HEK293 (cell line): Measurements from ENCODE around the gene STMP1.
A peak's percentile ranks its signal among the peaks of the same experiment; 100 is the strongest.

Experiments
- GLIS2 ChIP-seq: fragments of 450-650 bp; formaldehyde crosslinking; IDR thresholded peaks from 2 replicates; pipeline ENCODE4 v1.5.1; 2016; ENCODE audit warnings: missing biosample characterization, missing genetic modification characterization
- MZF1 ChIP-seq: fragments of 450-650 bp; formaldehyde crosslinking; IDR thresholded peaks from 2 replicates; pipeline ENCODE4 v1.5.1; 2017; ENCODE audit warnings: missing biosample characterization, missing genetic modification characterization, borderline replicate concordance
- OVOL3 ChIP-seq: fragments of 450-650 bp; formaldehyde crosslinking; IDR thresholded peaks from 2 replicates; pipeline ENCODE4 v1.5.1; 2016; ENCODE audit warnings: missing biosample characterization, missing genetic modification characterization
- RBAK ChIP-seq: fragments of 450-650 bp; formaldehyde crosslinking; IDR thresholded peaks from 2 replicates; pipeline ENCODE4 v1.5.1; 2016; ENCODE audit warnings: missing biosample characterization, missing genetic modification characterization
- ZFHX2 ChIP-seq: fragments of 450-650 bp; formaldehyde crosslinking; conservative IDR thresholded peaks from 2 replicates; pipeline ENCODE4 v1.5.1; 2016; ENCODE audit warnings: missing biosample characterization, missing genetic modification characterization
- ZNF138 ChIP-seq: fragments of 450-650 bp; formaldehyde crosslinking; IDR thresholded peaks from 2 replicates; pipeline ENCODE4 v1.5.1; 2016; ENCODE audit warnings: missing biosample characterization, missing genetic modification characterization, borderline replicate concordance
- ZNF146 ChIP-seq: fragments of 450-650 bp; formaldehyde crosslinking; IDR thresholded peaks from 2 replicates; pipeline ENCODE4 v1.5.1; 2016; ENCODE audit warnings: missing biosample characterization, missing genetic modification characterization
- ZNF16 ChIP-seq: fragments of 450-650 bp; formaldehyde crosslinking; IDR thresholded peaks from 2 replicates; pipeline ENCODE4 v1.5.1; 2016; ENCODE audit warnings: low read depth, missing biosample characterization, missing genetic modification characterization
- ZNF266 ChIP-seq: fragments of 450-650 bp; formaldehyde crosslinking; IDR thresholded peaks from 2 replicates; pipeline ENCODE4 v1.5.1; 2016; ENCODE audit warnings: missing biosample characterization, missing genetic modification characterization, low read depth
- ZNF302 ChIP-seq: fragments of 450-650 bp; formaldehyde crosslinking; IDR thresholded peaks from 2 replicates; pipeline ENCODE4 v1.5.1; 2016; ENCODE audit warnings: missing biosample characterization, missing genetic modification characterization, low read depth
- ZNF416 ChIP-seq: fragments of 450-650 bp; formaldehyde crosslinking; IDR thresholded peaks from 2 replicates; pipeline ENCODE4 v1.5.1; 2016; ENCODE audit warnings: missing biosample characterization, missing genetic modification characterization
- ZNF555 ChIP-seq: fragments of 450-650 bp; formaldehyde crosslinking; conservative IDR thresholded peaks from 2 replicates; pipeline ENCODE4 v1.5.1; 2017; ENCODE audit warnings: missing biosample characterization, mild to moderate bottlenecking, missing genetic modification characterization, inconsistent platforms
- ZNF561 ChIP-seq: fragments of 450-650 bp; IDR thresholded peaks from 2 replicates; pipeline ENCODE4 v1.5.1; 2018; ENCODE audit warnings: missing biosample characterization, missing genetic modification characterization, borderline replicate concordance
- ZNF600 ChIP-seq: fragments of 450-650 bp; formaldehyde crosslinking; IDR thresholded peaks from 2 replicates; pipeline ENCODE4 v1.5.1; 2016; ENCODE audit warnings: missing biosample characterization, missing genetic modification characterization
- ZNF621 ChIP-seq: fragments of 450-650 bp; formaldehyde crosslinking; IDR thresholded peaks from 2 replicates; pipeline ENCODE4 v1.5.1; 2017; ENCODE audit warnings: missing biosample characterization, missing genetic modification characterization
- ZNF624 ChIP-seq: fragments of 450-650 bp; formaldehyde crosslinking; IDR thresholded peaks from 2 replicates; pipeline ENCODE4 v1.5.1; 2017; ENCODE audit warnings: missing biosample characterization, missing genetic modification characterization
- ZNF776 ChIP-seq: fragments of 450-650 bp; formaldehyde crosslinking; IDR thresholded peaks from 2 replicates; pipeline ENCODE4 v1.5.0; 2017; ENCODE audit warnings: missing biosample characterization, missing genetic modification characterization, borderline replicate concordance
- ZNF791 ChIP-seq: fragments of 450-650 bp; formaldehyde crosslinking; IDR thresholded peaks from 2 replicates; pipeline ENCODE4 v1.5.1; 2016; ENCODE audit warnings: missing biosample characterization, missing genetic modification characterization
- TF ChIP-seq, protein P1 (sequence below): fragments of 450-650 bp; formaldehyde crosslinking; conservative IDR thresholded peaks from 2 replicates; pipeline ENCODE4 v1.5.1; 2016; ENCODE audit warnings: low read depth, missing biosample characterization, missing genetic modification characterization
- TF ChIP-seq, protein P2 (sequence below): fragments of 450-650 bp; formaldehyde crosslinking; IDR thresholded peaks from 2 replicates; pipeline ENCODE4 v1.5.1; 2016; ENCODE audit warnings: missing biosample characterization, missing genetic modification characterization
- TF ChIP-seq, protein P3 (sequence below): fragments of 450-650 bp; formaldehyde crosslinking; IDR thresholded peaks from 2 replicates; pipeline ENCODE4 v1.5.1; 2016; ENCODE audit warnings: missing biosample characterization, missing genetic modification characterization
- TF ChIP-seq, protein P4 (sequence below): fragments of 450-650 bp; formaldehyde crosslinking; IDR thresholded peaks from 2 replicates; pipeline ENCODE4 v1.5.1; 2016; ENCODE audit warnings: missing biosample characterization, missing genetic modification characterization
- TF ChIP-seq, protein P5 (sequence below): sonication (generic); formaldehyde crosslinking; IDR thresholded peaks from 2 replicates; pipeline ENCODE4 v1.8.1; 2022; ENCODE audit warnings: mild to moderate bottlenecking, moderate library complexity, missing genetic modification reagents
- TF ChIP-seq, protein P6 (sequence below): fragments of 450-650 bp; formaldehyde crosslinking; IDR thresholded peaks from 2 replicates; pipeline ENCODE4 v1.5.1; 2016; ENCODE audit warnings: missing biosample characterization, missing genetic modification characterization

STMP1 gene

DNA sequence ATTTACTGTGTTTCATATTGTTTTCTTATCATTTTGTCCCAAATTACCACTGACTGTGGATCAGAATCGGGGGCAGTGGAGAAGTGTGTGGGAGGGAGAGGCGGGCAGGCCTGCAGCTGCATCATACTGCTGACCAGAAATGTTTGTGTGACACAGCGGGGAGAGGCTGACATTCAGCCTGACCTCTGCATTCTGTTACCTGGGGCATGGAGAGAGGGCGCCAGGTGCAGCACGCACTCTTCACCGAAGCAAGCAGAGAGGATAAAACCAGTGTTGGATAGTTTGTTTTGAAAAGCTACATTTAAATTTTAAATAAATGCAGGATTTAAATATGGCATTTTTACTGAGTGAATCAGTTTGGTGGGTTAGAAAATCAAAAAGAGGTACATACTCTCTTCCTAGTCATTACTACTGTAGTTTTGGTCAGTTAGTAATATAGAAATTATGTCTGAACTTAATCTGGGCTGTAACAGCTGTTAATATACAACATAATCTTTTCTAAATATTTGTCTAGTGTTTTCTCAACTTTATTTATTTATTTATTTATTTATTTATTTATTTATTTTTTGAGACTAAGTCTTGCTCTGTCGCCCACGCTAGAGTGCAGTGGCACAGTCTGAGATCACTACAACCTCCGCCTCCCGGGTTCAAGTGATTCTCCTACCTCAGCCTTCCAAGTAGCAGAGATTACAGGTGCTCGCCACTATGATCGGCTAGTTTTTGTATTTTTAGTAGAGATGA, 8.8 kb upstream of the STMP1 start (continued):
- TF ChIP-seq, protein P1, sequence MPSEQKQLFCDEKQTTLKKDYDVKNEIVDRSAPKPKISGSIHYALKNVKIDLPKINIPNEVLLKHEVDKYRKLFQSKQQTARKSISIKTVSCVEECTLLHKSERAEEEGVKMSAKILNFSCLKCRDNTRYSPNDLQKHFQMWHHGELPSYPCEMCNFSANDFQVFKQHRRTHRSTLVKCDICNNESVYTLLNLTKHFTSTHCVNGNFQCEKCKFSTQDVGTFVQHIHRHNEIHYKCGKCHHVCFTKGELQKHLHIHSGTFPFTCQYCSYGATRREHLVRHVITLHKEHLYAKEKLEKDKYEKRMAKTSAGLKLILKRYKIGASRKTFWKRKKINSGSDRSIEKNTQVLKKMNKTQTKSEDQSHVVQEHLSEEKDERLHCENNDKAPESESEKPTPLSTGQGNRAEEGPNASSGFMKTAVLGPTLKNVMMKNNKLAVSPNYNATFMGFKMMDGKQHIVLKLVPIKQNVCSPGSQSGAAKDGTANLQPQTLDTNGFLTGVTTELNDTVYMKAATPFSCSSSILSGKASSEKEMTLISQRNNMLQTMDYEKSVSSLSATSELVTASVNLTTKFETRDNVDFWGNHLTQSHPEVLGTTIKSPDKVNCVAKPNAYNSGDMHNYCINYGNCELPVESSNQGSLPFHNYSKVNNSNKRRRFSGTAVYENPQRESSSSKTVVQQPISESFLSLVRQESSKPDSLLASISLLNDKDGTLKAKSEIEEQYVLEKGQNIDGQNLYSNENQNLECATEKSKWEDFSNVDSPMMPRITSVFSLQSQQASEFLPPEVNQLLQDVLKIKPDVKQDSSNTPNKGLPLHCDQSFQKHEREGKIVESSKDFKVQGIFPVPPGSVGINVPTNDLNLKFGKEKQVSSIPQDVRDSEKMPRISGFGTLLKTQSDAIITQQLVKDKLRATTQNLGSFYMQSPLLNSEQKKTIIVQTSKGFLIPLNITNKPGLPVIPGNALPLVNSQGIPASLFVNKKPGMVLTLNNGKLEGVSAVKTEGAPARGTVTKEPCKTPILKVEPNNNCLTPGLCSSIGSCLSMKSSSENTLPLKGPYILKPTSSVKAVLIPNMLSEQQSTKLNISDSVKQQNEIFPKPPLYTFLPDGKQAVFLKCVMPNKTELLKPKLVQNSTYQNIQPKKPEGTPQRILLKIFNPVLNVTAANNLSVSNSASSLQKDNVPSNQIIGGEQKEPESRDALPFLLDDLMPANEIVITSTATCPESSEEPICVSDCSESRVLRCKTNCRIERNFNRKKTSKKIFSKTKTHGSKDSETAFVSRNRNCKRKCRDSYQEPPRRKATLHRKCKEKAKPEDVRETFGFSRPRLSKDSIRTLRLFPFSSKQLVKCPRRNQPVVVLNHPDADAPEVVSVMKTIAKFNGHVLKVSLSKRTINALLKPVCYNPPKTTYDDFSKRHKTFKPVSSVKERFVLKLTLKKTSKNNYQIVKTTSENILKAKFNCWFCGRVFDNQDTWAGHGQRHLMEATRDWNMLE (tag by site-specific recombination) = peak; percentile 94
- TF ChIP-seq ZNF624 (tag by site-specific recombination) (no peak), ZNF416 (tag by site-specific recombination) (no peak), ZNF561 (tag by site-specific recombination) (no peak), ZFHX2 (tag by site-specific recombination) (peak; percentile 39; the same call in 1 of the 2 replicates), GLIS2 (no peak), ZNF776 (tag by site-specific recombination) (no peak), RBAK (tag by site-specific recombination) (peak; percentile 79; the same call in 1 of the 2 replicates), ZNF266 (peak; percentile 86; the same call in 1 of the 2 replicates), MZF1 (tag by site-specific recombination) (no peak; the same call in 1 of the 2 replicates), ZNF600 (no peak), ZNF146 (tag by site-specific recombination) (no peak), ZNF621 (tag by site-specific recombination) (no peak), ZNF555 (peak; percentile 95), ZNF791 (tag by site-specific recombination) (0 out of 2 replicates have a peak, but pooled peaks have one; percentile 37), ZNF138 (peak; percentile 90; the same call in 1 of the 2 replicates), ZNF16 (tag by site-specific recombination) (no peak), ZNF302 (tag by site-specific recombination) (no peak), OVOL3 (0 out of 2 replicates have a peak, but pooled peaks have one; percentile 32)
- TF ChIP-seq, protein P2, sequence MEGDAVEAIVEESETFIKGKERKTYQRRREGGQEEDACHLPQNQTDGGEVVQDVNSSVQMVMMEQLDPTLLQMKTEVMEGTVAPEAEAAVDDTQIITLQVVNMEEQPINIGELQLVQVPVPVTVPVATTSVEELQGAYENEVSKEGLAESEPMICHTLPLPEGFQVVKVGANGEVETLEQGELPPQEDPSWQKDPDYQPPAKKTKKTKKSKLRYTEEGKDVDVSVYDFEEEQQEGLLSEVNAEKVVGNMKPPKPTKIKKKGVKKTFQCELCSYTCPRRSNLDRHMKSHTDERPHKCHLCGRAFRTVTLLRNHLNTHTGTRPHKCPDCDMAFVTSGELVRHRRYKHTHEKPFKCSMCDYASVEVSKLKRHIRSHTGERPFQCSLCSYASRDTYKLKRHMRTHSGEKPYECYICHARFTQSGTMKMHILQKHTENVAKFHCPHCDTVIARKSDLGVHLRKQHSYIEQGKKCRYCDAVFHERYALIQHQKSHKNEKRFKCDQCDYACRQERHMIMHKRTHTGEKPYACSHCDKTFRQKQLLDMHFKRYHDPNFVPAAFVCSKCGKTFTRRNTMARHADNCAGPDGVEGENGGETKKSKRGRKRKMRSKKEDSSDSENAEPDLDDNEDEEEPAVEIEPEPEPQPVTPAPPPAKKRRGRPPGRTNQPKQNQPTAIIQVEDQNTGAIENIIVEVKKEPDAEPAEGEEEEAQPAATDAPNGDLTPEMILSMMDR = no peak
- TF ChIP-seq, protein P3, sequence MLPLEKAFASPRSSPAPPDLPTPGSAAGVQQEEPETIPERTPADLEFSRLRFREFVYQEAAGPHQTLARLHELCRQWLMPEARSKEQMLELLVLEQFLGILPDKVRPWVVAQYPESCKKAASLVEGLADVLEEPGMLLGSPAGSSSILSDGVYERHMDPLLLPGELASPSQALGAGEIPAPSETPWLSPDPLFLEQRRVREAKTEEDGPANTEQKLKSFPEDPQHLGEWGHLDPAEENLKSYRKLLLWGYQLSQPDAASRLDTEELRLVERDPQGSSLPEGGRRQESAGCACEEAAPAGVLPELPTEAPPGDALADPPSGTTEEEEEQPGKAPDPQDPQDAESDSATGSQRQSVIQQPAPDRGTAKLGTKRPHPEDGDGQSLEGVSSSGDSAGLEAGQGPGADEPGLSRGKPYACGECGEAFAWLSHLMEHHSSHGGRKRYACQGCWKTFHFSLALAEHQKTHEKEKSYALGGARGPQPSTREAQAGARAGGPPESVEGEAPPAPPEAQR (tag by site-specific recombination) = no peak
- TF ChIP-seq, protein P4, sequence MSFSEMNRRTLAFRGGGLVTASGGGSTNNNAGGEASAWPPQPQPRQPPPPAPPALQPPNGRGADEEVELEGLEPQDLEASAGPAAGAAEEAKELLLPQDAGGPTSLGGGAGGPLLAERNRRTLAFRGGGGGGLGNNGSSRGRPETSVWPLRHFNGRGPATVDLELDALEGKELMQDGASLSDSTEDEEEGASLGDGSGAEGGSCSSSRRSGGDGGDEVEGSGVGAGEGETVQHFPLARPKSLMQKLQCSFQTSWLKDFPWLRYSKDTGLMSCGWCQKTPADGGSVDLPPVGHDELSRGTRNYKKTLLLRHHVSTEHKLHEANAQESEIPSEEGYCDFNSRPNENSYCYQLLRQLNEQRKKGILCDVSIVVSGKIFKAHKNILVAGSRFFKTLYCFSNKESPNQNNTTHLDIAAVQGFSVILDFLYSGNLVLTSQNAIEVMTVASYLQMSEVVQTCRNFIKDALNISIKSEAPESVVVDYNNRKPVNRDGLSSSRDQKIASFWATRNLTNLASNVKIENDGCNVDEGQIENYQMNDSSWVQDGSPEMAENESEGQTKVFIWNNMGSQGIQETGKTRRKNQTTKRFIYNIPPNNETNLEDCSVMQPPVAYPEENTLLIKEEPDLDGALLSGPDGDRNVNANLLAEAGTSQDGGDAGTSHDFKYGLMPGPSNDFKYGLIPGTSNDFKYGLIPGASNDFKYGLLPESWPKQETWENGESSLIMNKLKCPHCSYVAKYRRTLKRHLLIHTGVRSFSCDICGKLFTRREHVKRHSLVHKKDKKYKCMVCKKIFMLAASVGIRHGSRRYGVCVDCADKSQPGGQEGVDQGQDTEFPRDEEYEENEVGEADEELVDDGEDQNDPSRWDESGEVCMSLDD (tag by site-specific recombination) = no peak
- TF ChIP-seq, protein P5, sequence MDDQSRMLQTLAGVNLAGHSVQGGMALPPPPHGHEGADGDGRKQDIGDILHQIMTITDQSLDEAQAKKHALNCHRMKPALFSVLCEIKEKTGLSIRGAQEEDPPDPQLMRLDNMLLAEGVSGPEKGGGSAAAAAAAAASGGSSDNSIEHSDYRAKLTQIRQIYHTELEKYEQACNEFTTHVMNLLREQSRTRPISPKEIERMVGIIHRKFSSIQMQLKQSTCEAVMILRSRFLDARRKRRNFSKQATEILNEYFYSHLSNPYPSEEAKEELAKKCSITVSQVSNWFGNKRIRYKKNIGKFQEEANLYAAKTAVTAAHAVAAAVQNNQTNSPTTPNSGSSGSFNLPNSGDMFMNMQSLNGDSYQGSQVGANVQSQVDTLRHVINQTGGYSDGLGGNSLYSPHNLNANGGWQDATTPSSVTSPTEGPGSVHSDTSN = no peak
- TF ChIP-seq, protein P6, sequence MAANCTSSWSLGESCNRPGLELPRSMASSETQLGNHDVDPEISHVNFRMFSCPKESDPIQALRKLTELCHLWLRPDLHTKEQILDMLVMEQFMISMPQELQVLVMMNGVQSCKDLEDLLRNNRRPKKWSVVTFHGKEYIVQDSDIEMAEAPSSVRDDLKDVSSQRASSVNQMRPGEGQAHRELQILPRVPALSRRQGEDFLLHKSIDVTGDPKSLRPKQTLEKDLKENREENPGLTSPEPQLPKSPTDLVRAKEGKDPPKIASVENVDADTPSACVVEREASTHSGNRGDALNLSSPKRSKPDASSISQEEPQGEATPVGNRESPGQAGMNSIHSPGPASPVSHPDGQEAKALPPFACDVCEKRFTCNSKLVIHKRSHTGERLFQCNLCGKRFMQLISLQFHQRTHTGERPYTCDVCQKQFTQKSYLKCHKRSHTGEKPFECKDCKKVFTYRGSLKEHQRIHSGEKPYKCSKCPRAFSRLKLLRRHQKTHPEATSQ (tag by site-specific recombination) = no peak
